GM19239 (cell line): ENCODE results near the gene PCNX2.
A peak's percentile ranks its signal among the peaks of the same experiment; 100 is the strongest.

ENCODE experiments used
- DNase-seq: peaks from one replicate; pipeline ENCODE4 v3.0.0; 2011; ENCODE audit warnings: low spot score; ENCODE audit not compliant: insufficient read length
- FAIRE-seq: peaks from 2 replicates; lab custom pipeline; 2011; peaks lifted over from hg19 to GRCh38; lab: Jason Lieb, UNC

The PCNX2 gene

DNA sequence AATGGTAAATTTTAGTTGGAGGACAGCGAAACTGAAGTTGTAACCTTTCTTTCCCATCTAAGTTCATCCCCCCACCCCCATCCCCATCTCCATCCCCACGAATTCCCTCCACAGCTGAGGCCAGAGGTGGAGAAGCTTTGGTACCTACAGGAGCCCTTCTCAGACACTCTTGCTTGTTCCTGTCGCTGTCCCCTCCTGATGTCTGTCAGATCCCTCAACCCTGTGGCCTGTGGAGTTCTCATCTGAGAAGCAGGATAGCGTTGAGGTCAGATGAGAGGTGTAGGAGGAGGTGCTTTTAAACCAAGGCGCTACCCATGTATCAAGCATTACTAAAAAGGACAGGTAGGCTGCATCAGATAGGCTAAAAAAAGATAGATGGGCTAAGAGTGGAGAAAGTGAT lies 344.3 kb downstream of the PCNX2 start:
- FAIRE-seq = peak; percentile 39
- DNase-seq = no peak

DNA sequence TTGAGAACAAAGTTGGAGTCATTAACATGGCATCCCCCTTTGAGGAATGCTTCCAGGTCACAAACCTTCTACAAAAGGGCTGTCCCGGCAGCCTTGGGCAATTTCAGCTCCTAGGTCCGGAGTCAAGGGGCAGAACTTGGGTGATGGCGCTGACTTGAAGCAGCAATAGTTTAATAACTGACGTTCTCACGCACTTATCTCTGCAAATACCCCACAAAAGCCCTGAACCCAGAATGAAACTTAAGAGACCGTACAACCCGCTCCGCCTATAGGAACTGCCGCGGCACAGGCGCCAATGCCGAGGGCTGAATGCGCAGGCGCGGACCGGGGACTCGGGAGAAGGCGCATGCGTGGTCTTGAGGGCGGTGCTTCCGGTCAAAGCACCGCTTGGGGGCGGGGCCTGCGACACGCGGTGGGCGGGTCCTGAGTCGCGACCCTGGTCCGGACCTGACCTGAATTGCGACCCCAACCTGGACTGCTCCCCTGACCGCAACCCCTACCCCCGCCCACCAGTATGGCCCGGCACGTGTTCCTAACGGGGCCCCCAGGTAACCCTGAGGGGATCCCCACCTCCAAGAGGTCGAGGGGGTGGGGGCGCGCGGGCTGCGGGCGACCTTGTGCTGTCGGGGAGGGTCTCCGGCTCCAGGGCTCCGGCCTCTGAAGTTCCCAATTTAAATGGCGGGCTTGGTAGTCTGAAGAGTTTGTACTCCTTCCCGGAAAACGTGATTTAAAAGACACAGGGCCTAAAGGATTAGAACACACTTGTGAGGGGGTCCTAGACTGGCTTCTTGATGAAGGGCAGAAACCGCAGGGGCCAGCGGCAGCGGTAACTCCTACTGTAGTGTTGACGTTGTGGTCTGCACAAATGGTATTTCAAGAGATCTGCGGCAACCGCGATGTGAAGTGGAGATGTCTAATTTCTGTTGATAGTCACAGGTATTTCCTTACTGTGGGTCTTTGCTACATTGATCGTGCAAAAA lies 345.0 kb downstream of the PCNX2 start, which contains the start of gene NTPCR:
Gene NTPCR, plus strand, starts transcription at position 415 of the 980 bp plus-strand sequence. Its CDS starts 100 bp downstream, at position 515.
- DNase-seq (peak; percentile 83), FAIRE-seq (peak; percentile 97)

DNA sequence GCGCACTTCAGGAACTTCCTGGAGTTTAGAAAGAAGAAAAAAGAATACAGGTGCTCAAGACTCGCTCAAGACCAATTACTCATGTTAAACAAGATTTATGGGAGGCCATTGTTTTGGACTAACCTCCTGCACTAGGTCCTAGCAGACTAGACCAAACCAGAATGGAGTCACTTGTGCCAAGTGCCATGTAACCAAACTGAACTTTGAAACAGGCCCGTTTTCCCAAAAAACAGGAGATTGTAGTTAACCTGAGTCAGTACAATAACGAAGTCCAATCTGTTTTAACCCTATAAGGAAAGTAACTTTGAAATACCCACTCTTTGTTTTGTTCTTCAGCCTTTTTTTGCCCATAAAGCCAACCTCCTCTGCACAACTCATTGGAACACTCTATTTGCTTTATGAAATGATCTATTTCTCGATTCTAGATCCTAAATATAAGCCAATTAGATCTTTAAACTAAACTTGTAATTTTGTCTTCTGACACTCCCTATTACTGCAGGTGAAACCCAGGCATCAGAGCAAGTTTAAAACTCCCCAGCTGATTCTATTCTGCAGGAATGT lies 345.8 kb downstream of the PCNX2 start:
- DNase-seq = no peak
- no peak for FAIRE-seq

DNA sequence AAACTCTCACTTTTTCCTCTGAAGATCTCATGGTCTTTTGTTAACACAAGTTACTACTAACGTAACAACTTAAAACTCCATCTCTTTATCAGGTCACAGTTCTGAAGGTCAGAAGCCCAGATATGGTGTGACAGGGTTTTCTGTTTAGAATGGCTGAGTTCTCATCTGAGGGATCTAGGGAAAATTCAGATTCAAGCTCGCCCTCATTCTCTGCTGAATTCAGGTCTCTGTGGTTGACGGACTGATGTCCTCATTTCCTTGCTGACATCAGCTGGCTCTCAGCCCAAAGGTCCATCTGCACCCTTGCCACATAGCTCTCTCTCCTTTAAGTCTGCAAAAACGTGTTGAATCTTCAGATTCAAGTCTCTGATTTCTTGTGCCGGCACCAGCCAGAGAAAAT lies 351.2 kb downstream of the PCNX2 start:
- no peak for DNase-seq

DNA sequence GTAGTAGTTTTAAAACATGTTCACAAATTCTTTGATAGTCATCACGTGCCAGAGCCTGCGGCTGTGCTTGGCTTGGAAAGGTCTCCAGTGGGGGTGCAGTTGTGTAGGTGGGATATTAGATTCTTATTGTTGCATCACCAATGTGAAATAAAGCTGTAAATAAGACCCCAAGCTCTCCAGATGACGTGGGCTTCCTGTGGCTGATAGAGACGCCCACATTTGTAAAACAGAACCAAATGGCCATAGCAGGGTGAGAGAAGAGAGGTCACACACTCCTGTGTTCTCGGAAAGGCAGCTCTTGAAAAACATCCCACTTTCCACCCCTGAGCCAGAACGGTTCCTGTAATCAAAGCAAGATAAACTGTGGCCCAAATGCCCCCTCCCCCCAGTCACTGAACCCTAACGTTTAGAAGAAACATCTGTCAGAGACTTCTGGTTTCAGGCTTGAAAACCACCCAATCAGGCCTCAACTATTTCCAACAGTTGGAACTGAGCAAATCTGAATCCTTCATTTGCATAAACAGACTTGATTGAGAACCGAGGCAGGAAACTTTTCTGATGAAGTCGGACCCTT lies 351.8 kb downstream of the PCNX2 start:
- FAIRE-seq (no peak), DNase-seq (no peak)

More for the DNA sequence above, 351.2 kb downstream of the PCNX2 start:
- FAIRE-seq = no peak

DNA sequence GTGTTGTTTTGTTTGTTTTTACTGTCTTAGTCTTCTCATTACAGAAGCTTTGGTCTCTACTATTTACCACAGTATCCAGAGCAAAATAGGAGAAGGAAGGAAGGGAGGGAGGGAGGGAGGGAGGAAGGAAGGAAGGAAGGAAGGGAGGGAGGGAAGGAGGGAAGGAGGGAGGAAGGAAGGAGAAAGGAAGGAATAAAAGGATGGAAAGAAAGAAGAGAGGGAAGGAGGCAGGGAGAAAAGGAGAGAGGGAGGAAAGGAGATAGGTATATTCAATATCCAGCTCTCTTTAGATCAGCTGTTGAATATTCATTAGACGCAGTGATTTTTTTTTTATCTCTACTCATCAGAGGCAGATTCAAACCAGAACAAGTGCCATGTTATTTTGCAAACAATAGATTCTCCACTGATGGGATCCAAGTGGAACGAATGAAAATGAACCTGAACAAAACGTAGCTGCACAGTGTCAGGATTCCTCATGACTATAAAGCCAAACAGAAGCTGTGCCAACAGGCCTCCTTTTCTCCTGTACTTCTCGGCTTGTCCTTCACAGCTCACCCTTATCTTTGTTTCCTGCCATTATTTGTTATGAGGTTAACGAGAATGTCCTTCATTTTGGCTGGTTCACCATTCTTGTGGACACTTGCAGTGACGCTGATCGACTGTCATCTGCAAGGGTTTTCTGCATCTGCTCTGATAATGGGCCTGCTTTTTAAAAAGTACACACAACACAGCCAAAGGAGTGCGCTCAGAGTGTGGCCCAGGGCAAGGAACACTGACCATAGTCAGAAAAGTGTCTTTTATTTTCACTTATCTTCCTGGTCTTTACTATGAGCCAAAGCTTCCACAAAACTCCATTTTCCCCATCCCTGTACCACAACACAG lies 352.9 kb downstream of the PCNX2 start:
- DNase-seq (no peak), FAIRE-seq (no peak)

DNA sequence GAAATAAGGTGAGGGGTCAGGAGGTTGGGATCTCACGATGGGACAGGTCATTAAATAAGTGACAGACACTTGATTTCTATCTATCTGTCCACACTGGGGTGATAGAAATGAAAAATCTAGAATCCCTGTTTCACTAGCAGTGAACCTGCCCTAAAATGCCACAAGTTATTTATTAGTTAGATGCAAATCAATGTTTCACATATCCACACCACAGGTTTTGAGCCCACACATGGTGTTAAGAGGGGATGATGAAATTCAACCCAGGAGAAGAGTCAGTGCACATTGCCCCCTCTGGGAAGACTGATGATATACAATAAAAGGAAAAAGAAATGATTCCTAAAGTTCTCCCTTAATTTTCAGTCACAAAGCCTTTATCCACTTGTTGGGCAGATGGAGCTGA lies 355.3 kb downstream of the PCNX2 start:
- FAIRE-seq (peak; percentile 70), DNase-seq (no peak)

DNA sequence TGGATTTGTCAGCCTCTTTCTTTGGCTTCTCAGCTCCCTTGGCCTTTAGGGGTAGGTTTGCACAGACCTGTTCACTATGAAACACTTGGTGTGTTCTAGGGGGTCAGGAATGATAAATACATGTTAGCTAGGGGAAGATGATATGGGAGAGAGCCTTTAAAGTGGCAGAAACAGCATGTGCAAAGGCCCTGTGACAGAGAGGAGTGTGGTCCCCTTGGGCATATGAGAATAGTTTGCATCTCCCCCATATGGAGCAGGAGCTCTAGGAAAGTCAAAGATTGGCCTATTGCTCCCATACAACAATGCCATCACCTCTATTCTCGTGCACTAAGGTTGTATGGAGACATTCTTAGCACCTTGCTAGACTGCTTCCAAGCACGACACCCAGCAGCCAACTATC lies 355.8 kb downstream of the PCNX2 start:
- DNase-seq (no peak), FAIRE-seq (no peak)

DNA sequence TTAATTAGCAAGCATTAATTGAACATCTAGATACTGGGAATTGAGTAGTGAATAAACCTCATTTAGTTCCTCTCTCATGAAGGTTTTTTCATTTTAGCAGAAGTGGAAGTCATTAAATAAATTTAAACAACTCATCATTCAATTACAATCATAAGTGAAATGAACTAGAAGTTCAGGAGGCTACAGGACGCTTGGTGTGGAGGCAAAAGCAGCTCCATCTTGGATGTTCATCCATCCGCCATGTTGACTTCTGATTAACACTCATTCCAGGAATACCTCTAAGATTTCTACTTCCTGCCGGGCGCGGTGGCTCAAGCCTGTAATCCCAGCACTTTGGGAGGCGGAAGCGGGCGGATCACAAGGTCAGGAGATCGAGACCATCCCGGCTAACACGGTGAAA lies 356.6 kb downstream of the PCNX2 start:
- DNase-seq = no peak
- FAIRE-seq = no peak

DNA sequence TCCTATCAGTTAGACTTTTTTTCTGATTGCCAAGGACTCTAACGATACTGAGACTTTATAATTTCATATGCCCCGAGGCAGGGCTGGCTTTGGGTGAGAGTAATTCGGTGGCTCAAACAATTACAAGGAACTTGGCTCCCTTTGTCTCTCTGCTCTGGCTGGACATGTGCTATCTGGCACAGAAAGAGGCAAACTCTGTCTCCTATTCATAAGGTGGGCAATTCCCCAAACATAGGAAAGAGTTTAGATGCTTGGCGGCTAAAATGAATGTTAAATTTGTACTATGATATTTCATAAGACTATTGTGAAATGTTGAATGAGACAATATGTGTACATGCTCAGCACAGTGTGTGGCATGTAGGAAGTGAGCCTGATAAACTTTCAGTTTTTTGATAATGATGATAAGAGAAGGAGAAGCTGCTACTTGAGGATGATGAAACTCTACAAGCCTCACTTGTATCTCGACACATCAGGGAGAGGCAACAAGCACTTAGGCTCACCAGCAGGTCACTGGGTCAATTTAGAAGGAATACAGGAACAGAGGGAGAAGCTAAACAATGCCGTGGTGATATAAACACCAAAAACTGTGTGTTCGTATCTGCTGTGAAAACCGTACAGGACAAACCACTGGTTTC lies 357.7 kb downstream of the PCNX2 start:
- FAIRE-seq = no peak
- no peak for DNase-seq

DNA sequence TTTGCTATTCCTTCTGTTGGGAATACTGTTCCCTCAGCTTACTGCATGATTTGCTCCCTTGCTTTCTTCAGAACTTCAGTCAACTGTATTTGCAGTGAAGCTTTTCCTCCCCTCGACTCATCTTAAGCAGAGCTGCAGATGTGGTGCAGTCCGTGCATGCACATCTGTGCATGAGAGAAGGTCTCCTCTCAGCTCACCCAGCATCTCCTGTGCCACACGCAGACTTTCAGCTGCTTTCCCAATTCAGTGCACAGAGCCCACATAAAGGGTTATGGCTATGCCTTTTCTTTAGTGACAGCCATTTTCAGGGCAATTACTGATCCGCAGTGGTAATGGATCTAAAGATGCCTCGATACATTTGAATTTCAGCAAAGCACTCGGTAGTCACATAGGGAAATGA lies 358.6 kb downstream of the PCNX2 start:
- no peak for FAIRE-seq
- DNase-seq = no peak
